ENCODE data around the gene PRSS50. TPM values are rescaled to one million over a fixed set of nuclear protein-coding genes. Genes with fewer than 3 reads are reported as not detected.

The PRSS50 gene
- polyA plus RNA-seq, 5 donors = 0.40 to 1.2 (median 0.70) TPM

- no peak for DNase-seq
These were observed 8.1 kb upstream of the PRSS50 start for GRCh38 chr3:46725621-46726314.

GRCh38 chr3:46724424-46724823, 6.8 kb upstream of the PRSS50 start:
- DNase-seq = no peak

GRCh38 chr3:46722443-46722842, 4.8 kb upstream of the PRSS50 start:
- DNase-seq = no peak

DNA sequence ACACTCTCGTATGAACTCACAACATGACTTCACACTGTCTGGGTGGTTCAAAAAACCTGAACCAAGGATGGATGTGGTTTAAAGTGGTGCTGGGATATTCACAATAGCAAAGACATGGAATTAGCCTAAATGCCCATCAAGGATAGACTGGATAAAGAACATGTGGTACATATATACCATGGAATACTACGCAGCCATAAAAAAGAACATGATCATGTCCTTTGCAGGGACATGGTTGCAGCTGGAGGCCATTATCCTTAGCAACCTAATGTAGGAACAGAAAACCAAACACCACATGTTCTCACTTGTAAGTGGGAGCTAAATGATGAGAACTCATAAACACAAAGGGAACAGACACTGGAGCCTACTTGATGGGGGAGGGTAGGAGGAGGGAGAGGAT, 3.3 kb upstream of the PRSS50 start:
- no peak for DNase-seq

- DNase-seq = no peak
These were observed 2.1 kb upstream of the PRSS50 start for GRCh38 chr3:46719735-46720271.

GRCh38 chr3:46719044-46719565, 1.4 kb upstream of the PRSS50 start:
- no peak for DNase-seq

GRCh38 chr3:46716461-46717441, 918 bp downstream of the PRSS50 start:
- no peak for DNase-seq

DNA sequence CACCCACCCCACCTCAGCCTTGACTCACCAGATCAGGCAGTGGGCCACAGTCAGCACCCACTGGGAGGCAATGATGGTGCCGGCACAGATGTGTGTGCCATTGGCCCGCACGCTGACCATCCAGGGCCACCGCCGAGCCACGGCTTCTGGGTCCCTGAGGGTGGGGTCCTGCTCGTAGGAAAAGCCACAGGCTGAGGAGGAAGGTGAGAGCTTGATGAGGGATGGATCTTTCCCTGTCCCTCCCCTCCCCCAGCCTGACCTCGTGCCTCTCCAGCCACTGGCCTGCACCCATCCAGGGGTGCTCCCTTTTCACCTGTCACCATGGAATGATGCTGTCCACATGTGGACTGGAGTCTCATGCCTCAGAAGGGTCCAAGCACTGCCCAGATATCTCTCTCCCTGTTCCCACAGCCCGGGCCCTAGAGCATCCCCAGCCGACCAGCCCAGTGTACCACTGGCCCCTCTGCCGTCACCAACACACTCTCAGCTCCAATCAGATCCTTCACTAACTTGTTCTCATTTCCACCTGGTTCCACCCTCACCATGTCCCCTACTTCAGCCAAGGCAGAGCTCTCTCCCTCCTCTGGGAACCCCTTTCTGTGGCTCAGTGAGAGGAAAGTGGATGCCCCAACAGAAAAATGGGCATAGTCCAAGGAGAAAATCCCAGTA, 2.0 kb downstream of the PRSS50 start:
- DNase-seq = no peak

- no peak for DNase-seq
These were observed 2.8 kb downstream of the PRSS50 start for GRCh38 chr3:46714728-46715506.

DNA sequence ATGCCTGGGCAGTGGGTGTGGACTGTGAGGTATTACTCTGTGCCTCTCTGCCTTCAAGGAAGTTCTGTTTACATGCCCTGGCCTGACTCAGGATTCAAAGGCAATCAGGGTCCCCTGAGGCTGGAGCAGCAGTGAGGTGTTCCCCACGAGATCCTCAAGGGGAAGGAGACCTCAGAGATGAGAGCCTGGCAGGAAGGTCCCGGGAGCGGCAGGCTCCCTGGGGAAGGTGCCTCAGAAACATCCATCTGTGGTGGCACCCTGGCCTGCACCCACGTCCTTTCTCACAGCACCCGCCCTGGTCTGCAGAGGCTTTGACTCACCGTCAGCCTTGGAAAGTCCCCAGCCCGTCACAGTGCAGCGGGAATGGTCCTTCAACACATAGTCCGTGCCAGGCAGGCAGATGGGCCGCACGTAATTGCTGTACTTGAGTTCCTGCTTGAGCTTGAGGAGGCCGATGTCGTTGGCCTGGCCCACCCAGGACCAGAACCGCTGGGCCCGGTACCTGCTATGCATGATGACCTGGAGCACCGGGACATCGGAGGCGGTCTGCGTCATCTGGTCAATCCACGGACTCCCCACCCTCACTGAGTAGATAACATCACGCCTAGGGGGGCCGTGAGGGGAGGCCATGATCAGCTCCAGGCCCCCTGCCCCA, 3.6 kb downstream of the PRSS50 start:
- DNase-seq = no peak

DNA sequence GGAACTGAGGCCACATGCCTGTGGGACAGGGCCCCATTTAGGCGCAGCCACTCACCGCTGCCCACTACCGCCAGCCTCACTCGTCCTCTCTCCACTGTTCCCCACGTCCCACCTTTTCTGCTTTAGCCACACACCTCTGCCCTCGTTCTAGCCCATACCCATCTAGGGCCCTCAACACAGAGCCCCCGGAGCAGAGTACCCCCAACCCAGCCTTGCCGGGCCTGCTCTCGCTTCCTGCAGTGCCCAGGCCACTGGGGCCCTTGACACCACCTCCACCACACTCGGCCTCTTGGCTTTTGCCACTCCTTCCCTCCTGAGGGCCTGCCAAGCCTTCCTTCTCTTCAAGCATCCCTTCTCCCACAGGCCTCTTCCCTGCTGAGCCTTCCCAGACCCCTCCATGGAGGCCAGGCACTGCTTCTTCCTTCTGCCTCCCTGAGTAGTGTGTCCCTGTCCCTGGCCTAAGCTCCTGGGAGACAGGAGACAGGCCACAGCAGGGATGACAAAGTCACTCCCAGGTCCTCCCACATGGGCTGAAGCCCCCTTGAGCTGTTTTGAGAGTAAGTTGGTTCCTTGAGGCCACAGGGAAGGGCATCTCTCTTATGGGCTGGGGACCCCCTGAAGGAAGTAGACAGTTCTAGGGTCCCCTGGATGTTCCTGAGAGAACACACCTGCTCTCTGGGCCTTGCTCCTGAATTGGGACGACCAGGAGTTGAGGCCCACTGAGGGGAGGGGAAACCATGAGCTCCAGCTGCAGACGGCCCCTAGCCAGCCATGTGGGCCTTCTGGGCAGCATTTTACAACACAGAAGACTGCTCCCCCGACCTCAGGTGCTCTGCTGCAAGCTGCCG, 4.4 kb downstream of the PRSS50 start:
- DNase-seq = no peak

- DNase-seq = no peak
These were observed 5.2 kb downstream of the PRSS50 start for GRCh38 chr3:46712191-46713049.

GRCh38 chr3:46711760-46712159, 5.9 kb downstream of the PRSS50 start:
- no peak for DNase-seq

GRCh38 chr3:46711305-46711704, 6.4 kb downstream of the PRSS50 start:
- DNase-seq = no peak

DNA sequence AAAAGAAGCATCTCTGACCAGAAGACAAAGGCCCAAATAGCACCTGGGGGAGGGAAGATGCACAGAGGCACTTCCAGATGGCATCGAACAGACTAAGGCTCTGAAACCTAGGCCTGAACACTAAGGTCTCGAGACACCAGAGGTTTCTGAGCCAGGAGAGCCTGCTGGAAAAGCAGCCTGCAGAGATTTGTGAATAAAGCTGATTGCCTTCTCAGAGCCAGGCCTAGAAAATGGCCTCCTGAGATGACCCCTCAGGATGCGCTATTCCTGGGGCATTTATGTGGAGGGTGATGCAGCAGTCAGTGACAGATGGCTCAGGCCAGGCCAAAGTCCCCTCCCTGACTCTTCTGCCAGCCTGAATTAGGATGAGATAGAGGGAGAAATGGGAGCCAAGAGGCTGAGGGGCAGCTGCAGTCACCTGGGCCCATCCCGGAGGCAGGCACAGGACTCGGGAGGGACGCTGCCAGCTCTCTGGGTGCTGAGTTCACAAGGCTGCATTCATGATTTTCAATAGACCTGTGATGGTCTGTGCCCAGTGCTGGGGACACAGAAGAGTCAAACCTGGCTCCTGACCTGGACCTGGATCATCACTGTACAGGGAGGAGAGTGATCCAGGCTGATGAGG, 6.9 kb downstream of the PRSS50 start:
- no peak for DNase-seq

DNA sequence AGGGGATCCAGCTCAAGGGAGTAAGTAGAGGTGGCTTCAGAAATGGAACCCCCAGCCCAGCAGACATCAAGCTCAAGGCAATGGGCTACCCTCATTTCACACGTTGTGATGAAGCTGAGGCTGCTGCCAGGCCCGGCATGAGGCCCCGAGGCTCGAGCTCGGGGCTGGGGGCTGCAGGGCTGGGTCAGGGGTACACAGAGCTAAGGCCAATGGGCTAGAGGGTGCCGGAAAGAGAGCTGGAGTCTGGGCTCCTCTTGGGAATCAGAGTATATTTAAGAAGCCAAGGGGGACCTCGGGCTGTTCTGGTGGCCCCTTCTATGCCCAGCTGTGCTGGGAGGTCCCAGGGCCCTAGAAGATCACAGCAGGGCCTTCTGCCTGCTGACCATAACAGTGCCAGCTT, 7.4 kb downstream of the PRSS50 start:
- DNase-seq = no peak

GRCh38 chr3:46709721-46710120, 7.9 kb downstream of the PRSS50 start:
- DNase-seq = no peak

DNA sequence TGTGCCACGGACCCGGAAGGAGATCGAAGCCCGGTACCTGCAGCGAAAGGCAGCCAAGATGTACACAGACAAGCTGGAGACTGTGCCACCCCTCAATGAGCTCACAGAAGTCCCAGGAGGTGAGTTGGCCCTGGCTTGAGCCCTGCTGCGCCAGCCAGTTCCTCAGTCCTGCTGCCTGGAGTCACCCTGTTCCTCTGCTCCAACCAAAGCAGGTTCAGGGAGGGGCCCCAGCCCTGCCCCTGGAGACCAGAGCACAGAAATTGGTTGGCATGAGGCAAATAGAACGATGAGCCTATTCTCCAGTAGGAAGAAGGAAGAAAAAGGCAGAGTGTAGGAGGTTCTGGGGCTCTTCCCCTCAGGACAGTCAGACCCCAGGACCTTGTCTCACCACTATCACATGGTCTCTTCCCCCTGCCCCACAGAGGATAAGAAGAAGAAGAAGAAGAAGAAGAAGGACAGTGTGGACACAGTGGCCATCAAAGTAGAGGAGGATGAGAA, 8.5 kb downstream of the PRSS50 start:
- no peak for DNase-seq
